ENCODE data around the gene PAPSS2. TPM values are rescaled to one million over a fixed set of nuclear protein-coding genes. Genes with fewer than 3 reads are reported as not detected.

PAPSS2 gene
- total RNA-seq, 2 donors from 2014 or later = 16.9 to 17.5 TPM

GRCh38 chr10:87702973-87703294 lies 43.3 kb downstream of the PAPSS2 start:
- peaks cover 39% of the 10 kb centered on the region for H3K4me1 ChIP-seq
- intact Hi-C loops (cut with DNase I) = no loop called here
- H3K4me3 ChIP-seq = no peak overlapping the region
- no peaks in the 10 kb centered on the region for H3K36me3 ChIP-seq (replicated peaks in 1 of 2; ENCODE audit: insufficient read depth in 1 of 2, low read depth in 2 of 2)
- DNase-seq = no peak
- H3K27ac ChIP-seq = peak overlapping the region in 1 of 4 donors; percentile 71
- TF ChIP-seq POLR2A (IDR thresholded peaks at IDR 0.05) (no peak), CTCF (IDR thresholded peaks at IDR 0.05) (no peak)
- no peaks in the 10 kb centered on the region for H3K9me3 ChIP-seq
- 67 to 86% methylated on average over 4 of the region's 4 CpGs for WGBS, 2 donors
- ATAC-seq = no peak
- no peaks in the 10 kb centered on the region for H3K27me3 ChIP-seq

GRCh38 chr10:87703771-87704170 lies 44.1 kb downstream of the PAPSS2 start:
- DNase-seq (no peak), ATAC-seq (no peak)
- 74 to 88% methylated on average over 1 of the region's 1 CpG for WGBS, 2 donors
- Histone ChIP-seq H3K27me3 (no peaks in the 10 kb centered on the region), H3K4me1 (peaks cover 39% of the 10 kb centered on the region), H3K4me3 (no peak overlapping the region), H3K36me3 (replicated peaks in 1 of 2; ENCODE audit: insufficient read depth in 1 of 2, low read depth in 2 of 2) (no peaks in the 10 kb centered on the region), H3K9me3 (no peaks in the 10 kb centered on the region), H3K27ac (no peak overlapping the region)
- intact Hi-C loops (cut with DNase I) = no loop called here
- no peak for TF ChIP-seq POLR2A (IDR thresholded peaks at IDR 0.05)
- no peak for TF ChIP-seq CTCF (IDR thresholded peaks at IDR 0.05)

- intact Hi-C loops (cut with DNase I) = no loop called here
- Histone ChIP-seq H3K9me3 (no peaks in the 10 kb centered on the region), H3K27ac (no peak overlapping the region), H3K4me1 (peaks cover 34% of the 10 kb centered on the region), H3K36me3 (replicated peaks in 1 of 2; ENCODE audit: insufficient read depth in 1 of 2, low read depth in 2 of 2) (no peaks in the 10 kb centered on the region), H3K27me3 (no peaks in the 10 kb centered on the region), H3K4me3 (no peak overlapping the region)
- ATAC-seq (no peak), DNase-seq (no peak)
- TF ChIP-seq CTCF (IDR thresholded peaks at IDR 0.05) = no peak
- no peak for TF ChIP-seq POLR2A (IDR thresholded peaks at IDR 0.05)
These were observed 45.7 kb downstream of the PAPSS2 start for GRCh38 chr10:87705339-87705738.

GRCh38 chr10:87706731-87707130 lies 47.1 kb downstream of the PAPSS2 start:
- Histone ChIP-seq H3K9me3 (no peaks in the 10 kb centered on the region), H3K4me1 (peaks cover 27% of the 10 kb centered on the region), H3K27ac (no peak overlapping the region), H3K4me3 (no peak overlapping the region), H3K27me3 (no peaks in the 10 kb centered on the region), H3K36me3 (replicated peaks in 1 of 2; ENCODE audit: insufficient read depth in 1 of 2, low read depth in 2 of 2) (no peaks in the 10 kb centered on the region)
- intact Hi-C loops (cut with DNase I) = no loop called here
- 86 to 91% methylated on average over 4 of the region's 4 CpGs for WGBS, 2 donors
- TF ChIP-seq CTCF (IDR thresholded peaks at IDR 0.05) = no peak
- TF ChIP-seq POLR2A (IDR thresholded peaks at IDR 0.05) = no peak
- DNase-seq (no peak), ATAC-seq (no peak)

GRCh38 chr10:87707254-87707653 lies 47.6 kb downstream of the PAPSS2 start:
- intact Hi-C loops (cut with DNase I) = no loop called here
- no peaks in the 10 kb centered on the region for H3K27me3 ChIP-seq
- WGBS, 2 donors = 92 to 96% methylated on average over 4 of the region's 4 CpGs

More at GRCh38 chr10:87707254-87707653, 47.6 kb downstream of the PAPSS2 start:
- Histone ChIP-seq H3K4me3 (no peak overlapping the region), H3K4me1 (peaks cover 26% of the 10 kb centered on the region), H3K9me3 (no peaks in the 10 kb centered on the region), H3K36me3 (replicated peaks in 1 of 2; ENCODE audit: insufficient read depth in 1 of 2, low read depth in 2 of 2) (no peaks in the 10 kb centered on the region), H3K27ac (no peak overlapping the region)
- TF ChIP-seq POLR2A (IDR thresholded peaks at IDR 0.05) = no peak
- no peak for TF ChIP-seq CTCF (IDR thresholded peaks at IDR 0.05)
- DNase-seq (no peak), ATAC-seq (no peak)

All from body of pancreas (tissue), 4 donors.